NCI-H460 (cell line): ENCODE results near the gene ZFAND3. TPM values are rescaled to one million over a fixed set of nuclear protein-coding genes. Genes with fewer than 3 reads are reported as not detected.

Experiments used
- DNase-seq: peaks from one replicate; pipeline ENCODE4 v3.0.0-alpha.2; 2016; ENCODE audit warnings: low read depth; ENCODE audit errors: extremely low read depth
- total RNA-seq: library from RNA; depleted of rRNA; stranded (reverse); fragments of >200 nt; shearing (Covaris generic); gene quantifications from 2 replicates; pipeline ENCODE4 v1.2.3, GENCODE V29; 2014

The ZFAND3 gene
- total RNA-seq, 1 experiment from 2014 or later, result 14.7 TPM

- no peak for DNase-seq
Measured at GRCh38 chr6:38159596-38159995, 340.1 kb downstream of the ZFAND3 start.

- no peak for DNase-seq
Measured at GRCh38 chr6:38160831-38161230, 341.3 kb downstream of the ZFAND3 start.

- DNase-seq, result no peak
Measured at GRCh38 chr6:38161331-38161730, 341.8 kb downstream of the ZFAND3 start.

GRCh38 chr6:38161754-38162492 lies 342.4 kb downstream of the ZFAND3 start:
- DNase-seq, result no peak

GRCh38 chr6:38162493-38163185 lies 343.1 kb downstream of the ZFAND3 start:
- no peak for DNase-seq

GRCh38 chr6:38163186-38164130 lies 343.9 kb downstream of the ZFAND3 start:
- DNase-seq, result no peak

GRCh38 chr6:38164131-38164481 lies 344.6 kb downstream of the ZFAND3 start:
- DNase-seq, result no peak

GRCh38 chr6:38164671-38165108 lies 345.2 kb downstream of the ZFAND3 start:
- no peak for DNase-seq

GRCh38 chr6:38166411-38167240 lies 347.1 kb downstream of the ZFAND3 start:
- no peak for DNase-seq

GRCh38 chr6:38167598-38167997 lies 348.1 kb downstream of the ZFAND3 start:
- no peak for DNase-seq

- no peak for DNase-seq
Measured at GRCh38 chr6:38168126-38168525, 348.6 kb downstream of the ZFAND3 start.

GRCh38 chr6:38168699-38169098 lies 349.2 kb downstream of the ZFAND3 start:
- no peak for DNase-seq

- no peak for DNase-seq
Measured at GRCh38 chr6:38169221-38169976, 349.9 kb downstream of the ZFAND3 start.

- DNase-seq, result no peak
Measured at GRCh38 chr6:38169977-38170526, 350.5 kb downstream of the ZFAND3 start.

GRCh38 chr6:38170666-38171355 lies 351.3 kb downstream of the ZFAND3 start:
- DNase-seq, result no peak

- DNase-seq, result no peak
Measured at GRCh38 chr6:38171997-38172738, 352.6 kb downstream of the ZFAND3 start.

- no peak for DNase-seq
Measured at GRCh38 chr6:38172739-38173410, 353.3 kb downstream of the ZFAND3 start.
